GM12873 (cell line): ENCODE data around the gene PLEKHA3.

Source experiments
- CTCF ChIP-seq: IDR thresholded peaks from 2 replicates; pipeline ENCODE4 v1.5.1; 2012; ENCODE audit warnings: low read depth, mild to moderate bottlenecking, moderate library complexity, low read length, control low read depth; ENCODE audit not compliant: insufficient read depth; ENCODE audit errors: missing control alignments

Gene PLEKHA3

GRCh38 chr2:178536037-178536436 lies 55.8 kb downstream of the PLEKHA3 start:
- TF ChIP-seq CTCF, result no peak

- no peak for TF ChIP-seq CTCF
Observed at GRCh38 chr2:178542161-178542560, 61.9 kb downstream of the PLEKHA3 start.

- no peak for TF ChIP-seq CTCF
Observed at GRCh38 chr2:178542569-178542968, 62.3 kb downstream of the PLEKHA3 start.

- TF ChIP-seq CTCF, result no peak
Observed at GRCh38 chr2:178550352-178550751, 70.1 kb downstream of the PLEKHA3 start.

GRCh38 chr2:178553047-178553446 lies 72.8 kb downstream of the PLEKHA3 start:
- TF ChIP-seq CTCF, result no peak
